SK-N-SH (cell line): Measurements from ENCODE around the gene UCK2.

Source experiments
- TF ChIP-seq, protein P1 (sequence below): IDR thresholded peaks from 2 replicates; pipeline ENCODE4 v1.4.0; 2012; ENCODE audit warnings: low read depth
- TF ChIP-seq, protein P2 (sequence below): fragments of 200-600 bp; sonication (generic); IDR thresholded peaks from 2 replicates; pipeline ENCODE4 v1.6.1; 2017; ENCODE audit warnings: antibody characterized with exemption, mild to moderate bottlenecking, moderate library complexity

DNA sequence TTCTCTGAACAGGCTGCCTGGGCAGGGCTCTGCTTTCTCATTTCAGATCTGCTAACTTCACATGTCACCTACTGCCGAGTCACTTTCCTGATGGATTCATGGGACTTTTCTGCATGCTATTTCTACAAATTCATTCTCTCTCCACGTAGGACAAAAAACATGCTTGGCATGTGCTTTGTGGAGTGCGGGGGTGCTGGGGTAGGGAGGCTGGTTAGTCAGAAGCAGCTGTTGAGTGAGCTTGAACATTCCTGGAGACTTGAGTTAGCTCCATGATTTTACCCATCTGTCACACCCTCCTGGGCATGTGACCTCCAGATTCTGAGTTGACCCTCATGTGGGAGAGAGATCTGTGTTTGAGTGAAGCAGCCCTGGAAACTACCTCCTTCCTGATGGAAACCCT is 71.4 kb downstream of the UCK2 start:
- TF ChIP-seq, protein P1, sequence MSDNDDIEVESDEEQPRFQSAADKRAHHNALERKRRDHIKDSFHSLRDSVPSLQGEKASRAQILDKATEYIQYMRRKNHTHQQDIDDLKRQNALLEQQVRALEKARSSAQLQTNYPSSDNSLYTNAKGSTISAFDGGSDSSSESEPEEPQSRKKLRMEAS = peak; percentile 94
- TF ChIP-seq, protein P2, sequence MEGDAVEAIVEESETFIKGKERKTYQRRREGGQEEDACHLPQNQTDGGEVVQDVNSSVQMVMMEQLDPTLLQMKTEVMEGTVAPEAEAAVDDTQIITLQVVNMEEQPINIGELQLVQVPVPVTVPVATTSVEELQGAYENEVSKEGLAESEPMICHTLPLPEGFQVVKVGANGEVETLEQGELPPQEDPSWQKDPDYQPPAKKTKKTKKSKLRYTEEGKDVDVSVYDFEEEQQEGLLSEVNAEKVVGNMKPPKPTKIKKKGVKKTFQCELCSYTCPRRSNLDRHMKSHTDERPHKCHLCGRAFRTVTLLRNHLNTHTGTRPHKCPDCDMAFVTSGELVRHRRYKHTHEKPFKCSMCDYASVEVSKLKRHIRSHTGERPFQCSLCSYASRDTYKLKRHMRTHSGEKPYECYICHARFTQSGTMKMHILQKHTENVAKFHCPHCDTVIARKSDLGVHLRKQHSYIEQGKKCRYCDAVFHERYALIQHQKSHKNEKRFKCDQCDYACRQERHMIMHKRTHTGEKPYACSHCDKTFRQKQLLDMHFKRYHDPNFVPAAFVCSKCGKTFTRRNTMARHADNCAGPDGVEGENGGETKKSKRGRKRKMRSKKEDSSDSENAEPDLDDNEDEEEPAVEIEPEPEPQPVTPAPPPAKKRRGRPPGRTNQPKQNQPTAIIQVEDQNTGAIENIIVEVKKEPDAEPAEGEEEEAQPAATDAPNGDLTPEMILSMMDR = no peak
